GM21737 (cell line): Measurements from ENCODE around the gene PPP4R3B.

Experiments used
- ATAC-seq: cut with Tn5 transposase; IDR thresholded peaks from one replicate; pipeline ENCODE4 v1.9.1; 2021; ENCODE audit warnings: mild to moderate bottlenecking, moderate library complexity; ENCODE audit not compliant: unreplicated experiment

The PPP4R3B gene

GRCh38 chr2:55617175-55618024 is at the start of gene PPP4R3B:
Gene PPP4R3B (minus strand): TSS chr2:55617622. CDS start chr2:55617285, 337 bp downstream.
- ATAC-seq: peak; percentile 88

GRCh38 chr2:55653255-55653654 is 35.8 kb upstream of the PPP4R3B start:
- no peak for ATAC-seq

GRCh38 chr2:55649211-55649610 is 31.8 kb upstream of the PPP4R3B start:
- no peak for ATAC-seq

GRCh38 chr2:55636831-55637230 is 19.4 kb upstream of the PPP4R3B start:
- ATAC-seq: no peak

- no peak for ATAC-seq
These were observed 11.5 kb upstream of the PPP4R3B start for GRCh38 chr2:55628931-55629330.

GRCh38 chr2:55627915-55628314 is 10.5 kb upstream of the PPP4R3B start:
- no peak for ATAC-seq

- no peak for ATAC-seq
These were observed 4.4 kb upstream of the PPP4R3B start for GRCh38 chr2:55621802-55622201.

GRCh38 chr2:55620123-55620779 is 2.8 kb upstream of the PPP4R3B start:
- ATAC-seq: no peak

- ATAC-seq: peak; percentile 26
These were observed 1.0 kb upstream of the PPP4R3B start for GRCh38 chr2:55618275-55619055.

GRCh38 chr2:55618025-55618274 is 528 bp upstream of the PPP4R3B start:
- ATAC-seq: no peak

- peak; percentile 15 for ATAC-seq
These were observed 759 bp downstream of the PPP4R3B start for GRCh38 chr2:55616551-55617174.

GRCh38 chr2:55611997-55612396 is 5.4 kb downstream of the PPP4R3B start:
- no peak for ATAC-seq

GRCh38 chr2:55610954-55611743 is 6.3 kb downstream of the PPP4R3B start:
- no peak for ATAC-seq

GRCh38 chr2:55609938-55610578 is 7.4 kb downstream of the PPP4R3B start:
- no peak for ATAC-seq

- ATAC-seq: no peak
These were observed 8.1 kb downstream of the PPP4R3B start for GRCh38 chr2:55609193-55609794.

- no peak for ATAC-seq
These were observed 9.7 kb downstream of the PPP4R3B start for GRCh38 chr2:55607717-55608116.

GRCh38 chr2:55604027-55604565 is 13.3 kb downstream of the PPP4R3B start:
- ATAC-seq: no peak

- no peak for ATAC-seq
These were observed 15.6 kb downstream of the PPP4R3B start for GRCh38 chr2:55601849-55602248.

- no peak for ATAC-seq
These were observed 19.2 kb downstream of the PPP4R3B start for GRCh38 chr2:55598056-55598795.
